Astrocyte of the cerebellum (primary cell): ENCODE data around the gene C16orf89.

Source experiments
- DNase-seq: peaks from one replicate; pipeline ENCODE4 v3.0.0-alpha.2; 2011; ENCODE audit warnings: low read depth
- H3K4me3 ChIP-seq: 2 replicates; pipeline ENCODE4 v1.5.1; 2011; ENCODE audit warnings: mild to moderate bottlenecking, low read depth, low read length, moderate library complexity
- in situ Hi-C: cut with HindIII; loops from 2 replicates; pipeline ENCODE4 v1.10.0; 2017; ENCODE audit warnings: low sequenced_read_pairs
- TF ChIP-seq, protein P1 (sequence below): IDR thresholded peaks from 2 replicates; pipeline ENCODE4 v1.5.1; 2012; ENCODE audit warnings: low read length, low read depth, moderate library complexity, mild to moderate bottlenecking; ENCODE audit errors: missing control alignments

C16orf89 gene

DNA sequence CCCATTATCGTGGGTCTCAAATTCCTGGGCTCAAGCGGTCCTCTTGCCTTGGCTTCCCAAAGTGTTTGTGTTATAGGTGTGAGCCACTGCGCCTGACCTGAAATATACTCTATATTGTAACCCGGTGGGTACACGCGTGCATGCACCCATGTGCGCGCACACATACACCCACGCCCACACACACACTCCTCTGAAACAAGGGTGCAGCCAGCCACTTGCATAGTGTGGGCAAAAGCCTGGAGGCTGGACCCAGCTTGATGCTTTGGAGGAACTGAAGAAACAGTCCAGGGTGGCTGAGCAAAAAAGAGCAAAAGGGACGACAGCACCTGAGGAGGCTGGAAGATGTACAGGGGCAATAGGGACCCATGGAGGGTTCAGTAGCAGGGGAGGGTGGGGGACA, 61.9 kb downstream of the C16orf89 start:
- DNase-seq = no peak
- in situ Hi-C loops = no loop called here
- TF ChIP-seq, protein P1, sequence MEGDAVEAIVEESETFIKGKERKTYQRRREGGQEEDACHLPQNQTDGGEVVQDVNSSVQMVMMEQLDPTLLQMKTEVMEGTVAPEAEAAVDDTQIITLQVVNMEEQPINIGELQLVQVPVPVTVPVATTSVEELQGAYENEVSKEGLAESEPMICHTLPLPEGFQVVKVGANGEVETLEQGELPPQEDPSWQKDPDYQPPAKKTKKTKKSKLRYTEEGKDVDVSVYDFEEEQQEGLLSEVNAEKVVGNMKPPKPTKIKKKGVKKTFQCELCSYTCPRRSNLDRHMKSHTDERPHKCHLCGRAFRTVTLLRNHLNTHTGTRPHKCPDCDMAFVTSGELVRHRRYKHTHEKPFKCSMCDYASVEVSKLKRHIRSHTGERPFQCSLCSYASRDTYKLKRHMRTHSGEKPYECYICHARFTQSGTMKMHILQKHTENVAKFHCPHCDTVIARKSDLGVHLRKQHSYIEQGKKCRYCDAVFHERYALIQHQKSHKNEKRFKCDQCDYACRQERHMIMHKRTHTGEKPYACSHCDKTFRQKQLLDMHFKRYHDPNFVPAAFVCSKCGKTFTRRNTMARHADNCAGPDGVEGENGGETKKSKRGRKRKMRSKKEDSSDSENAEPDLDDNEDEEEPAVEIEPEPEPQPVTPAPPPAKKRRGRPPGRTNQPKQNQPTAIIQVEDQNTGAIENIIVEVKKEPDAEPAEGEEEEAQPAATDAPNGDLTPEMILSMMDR = no peak
- no peak overlapping the region for H3K4me3 ChIP-seq

DNA sequence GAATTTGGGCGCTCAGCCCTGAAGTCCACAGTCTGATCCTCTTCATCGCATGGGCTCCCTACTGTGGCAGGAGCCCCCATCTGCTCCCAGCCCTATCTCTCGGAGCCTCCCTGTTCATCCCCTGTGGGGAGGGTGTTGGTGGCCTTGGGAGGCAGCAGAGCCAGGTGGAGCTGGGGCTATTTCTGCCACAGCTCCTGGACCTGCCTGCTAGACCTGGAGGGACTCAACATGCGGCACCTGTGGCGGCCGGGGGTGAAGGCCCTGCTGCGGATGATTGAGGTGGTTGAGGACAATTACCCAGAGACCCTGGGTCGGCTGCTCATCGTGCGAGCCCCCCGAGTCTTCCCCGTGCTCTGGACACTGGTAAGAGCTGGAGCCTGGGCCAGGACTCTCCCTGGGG, 62.5 kb downstream of the C16orf89 start:
- no peak for DNase-seq
- TF ChIP-seq, protein P1 = no peak
- no peak overlapping the region for H3K4me3 ChIP-seq
- in situ Hi-C loops = no loop called here

DNA sequence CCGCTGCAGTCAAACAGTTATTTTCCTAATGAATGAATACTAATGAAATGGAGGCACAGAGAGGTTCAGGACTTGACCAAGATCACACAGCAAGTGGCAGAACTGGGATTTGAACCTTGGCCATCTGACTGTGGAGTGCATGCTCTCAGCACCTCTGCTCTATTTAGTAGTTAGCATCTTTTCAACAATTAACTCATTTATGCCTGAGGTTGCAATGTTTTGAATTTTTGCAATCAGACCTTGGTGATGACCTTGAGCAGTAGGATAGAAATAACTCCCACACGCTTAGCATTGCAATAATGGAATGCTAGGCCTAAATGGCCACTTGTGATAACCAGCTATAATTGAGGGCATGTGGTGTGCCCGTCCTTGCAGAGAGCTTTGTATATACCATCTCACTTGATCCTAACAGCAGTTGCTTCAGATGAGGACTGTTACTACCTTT, 63.0 kb downstream of the C16orf89 start:
- in situ Hi-C loops = no loop called here
- no peak for DNase-seq
- H3K4me3 ChIP-seq = no peak overlapping the region
- TF ChIP-seq, protein P1 = no peak

DNA sequence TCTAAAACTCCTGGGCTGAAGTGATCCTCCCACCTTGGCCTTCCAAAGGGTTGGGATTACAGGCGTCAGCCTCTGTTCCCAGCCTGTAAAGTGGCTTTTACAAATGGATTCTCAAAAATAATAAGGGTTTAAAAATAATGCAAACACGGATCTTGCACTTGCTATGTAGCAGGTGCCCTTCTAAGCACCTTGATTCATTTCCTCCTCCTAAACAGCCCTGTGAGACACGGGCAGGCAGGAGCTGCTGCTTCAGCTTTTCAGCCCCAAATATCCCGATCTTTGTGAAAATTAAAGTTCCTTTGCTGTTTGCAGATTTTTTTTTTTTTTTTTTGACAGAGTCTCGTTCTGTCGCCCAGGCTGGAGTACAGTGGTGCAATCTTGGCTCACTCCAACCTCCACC, 63.8 kb downstream of the C16orf89 start:
- in situ Hi-C loops = no loop called here
- TF ChIP-seq, protein P1 = no peak
- H3K4me3 ChIP-seq = no peak overlapping the region
- no peak for DNase-seq

DNA sequence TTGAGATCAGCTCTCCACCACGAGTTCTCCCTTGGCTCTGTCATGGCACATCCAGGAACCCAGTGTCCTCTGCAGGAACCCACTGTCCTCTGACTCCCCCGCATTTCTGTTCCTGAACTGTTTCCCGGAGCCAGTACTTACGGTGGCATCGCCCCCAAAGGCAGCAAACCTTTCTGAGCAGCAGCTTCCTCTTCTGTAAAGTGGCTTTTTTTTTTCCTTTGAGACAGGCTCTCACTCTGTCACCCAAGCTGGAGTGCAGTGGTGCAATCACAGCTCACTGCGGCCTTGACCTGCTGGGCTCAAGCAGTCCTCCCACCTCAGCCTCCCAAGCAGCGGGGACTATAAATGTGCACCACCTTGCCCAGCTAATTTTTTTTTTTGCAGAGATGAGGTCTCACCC, 64.2 kb downstream of the C16orf89 start:
- no peak for DNase-seq
- TF ChIP-seq, protein P1 = no peak
- in situ Hi-C loops = no loop called here
- H3K4me3 ChIP-seq = no peak overlapping the region

DNA sequence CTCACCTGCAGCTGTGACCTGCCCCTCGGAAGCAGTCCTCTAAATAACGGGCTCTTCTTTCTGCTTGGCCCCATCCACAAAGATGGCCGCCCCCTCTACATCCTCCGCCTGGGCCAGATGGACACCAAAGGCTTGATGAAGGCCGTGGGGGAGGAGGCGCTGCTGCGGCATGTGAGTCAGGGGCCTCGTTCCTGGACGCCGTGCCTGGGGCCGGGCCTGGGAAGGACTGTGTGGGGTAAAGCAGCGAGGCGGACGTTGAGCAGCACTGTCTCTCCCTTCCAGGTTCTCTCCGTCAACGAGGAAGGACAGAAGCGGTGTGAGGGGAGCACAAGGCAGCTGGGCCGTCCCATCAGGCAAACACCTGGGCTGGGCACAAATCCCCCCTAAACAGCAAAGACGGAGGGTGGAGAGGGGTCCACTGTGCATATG, 65.2 kb downstream of the C16orf89 start:
- H3K4me3 ChIP-seq = no peak overlapping the region
- in situ Hi-C loops = no loop called here
- no peak for DNase-seq
- TF ChIP-seq, protein P1 = no peak
